GM18867 (cell line): ENCODE data around the gene RNPEPL1.

Experiments
- ATAC-seq: cut with Tn5 transposase; IDR thresholded peaks from one replicate; pipeline ENCODE4 v1.9.1; 2021; ENCODE audit warnings: mild to moderate bottlenecking, moderate library complexity; ENCODE audit not compliant: unreplicated experiment

RNPEPL1 gene

DNA sequence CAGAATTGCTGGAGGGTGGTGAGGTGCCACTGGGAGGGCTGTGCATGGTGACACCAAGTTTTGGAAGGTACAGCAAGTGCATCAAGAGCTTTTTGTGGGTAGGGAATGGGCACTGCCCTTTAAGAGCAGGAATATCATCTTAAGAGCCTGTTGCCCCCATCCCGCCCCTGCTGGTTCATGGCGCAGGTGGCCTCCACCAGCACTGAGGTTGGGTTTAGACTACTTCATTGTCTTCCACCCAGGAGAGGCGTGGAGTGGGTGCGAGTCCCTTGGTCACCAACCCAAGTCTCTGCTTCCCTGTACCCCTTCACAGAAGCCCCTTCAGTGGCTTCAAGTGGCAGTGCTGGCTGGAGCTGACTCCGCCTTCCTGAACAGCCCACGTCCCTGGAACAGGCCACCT, 7.8 kb downstream of the RNPEPL1 start:
- ATAC-seq, result no peak

DNA sequence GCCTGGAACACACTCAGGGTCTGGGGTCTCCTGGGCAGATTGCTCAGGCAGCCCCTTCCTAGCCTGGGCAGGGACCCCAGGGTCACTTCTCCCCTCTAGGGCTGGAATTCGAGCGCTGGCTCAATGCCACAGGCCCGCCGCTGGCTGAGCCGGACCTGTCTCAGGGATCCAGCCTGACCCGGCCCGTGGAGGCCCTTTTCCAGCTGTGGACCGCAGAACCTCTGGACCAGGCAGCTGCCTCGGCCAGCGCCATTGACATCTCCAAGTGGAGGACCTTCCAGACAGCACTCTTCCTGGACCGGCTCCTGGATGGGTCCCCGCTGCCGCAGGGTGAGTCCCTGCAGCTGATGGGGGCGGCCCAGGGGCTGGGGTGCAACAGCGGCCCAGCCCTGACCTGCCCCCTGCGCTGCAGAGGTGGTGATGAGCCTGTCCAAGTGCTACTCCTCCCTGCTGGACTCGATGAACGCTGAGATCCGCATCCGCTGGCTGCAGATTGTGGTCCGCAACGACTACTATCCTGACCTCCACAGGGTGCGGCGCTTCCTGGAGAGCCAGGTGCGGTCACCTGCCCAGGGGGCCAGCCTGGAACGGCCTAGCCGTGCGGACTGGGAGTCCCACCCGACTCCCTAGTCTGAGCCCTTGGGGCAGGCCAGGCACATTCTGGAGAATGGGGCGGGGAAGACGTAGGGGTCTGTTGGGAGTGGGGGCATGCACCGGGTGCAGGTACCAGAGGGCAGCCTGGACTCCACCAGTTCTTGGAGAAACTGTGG, 8.3 kb downstream of the RNPEPL1 start:
- no peak for ATAC-seq

DNA sequence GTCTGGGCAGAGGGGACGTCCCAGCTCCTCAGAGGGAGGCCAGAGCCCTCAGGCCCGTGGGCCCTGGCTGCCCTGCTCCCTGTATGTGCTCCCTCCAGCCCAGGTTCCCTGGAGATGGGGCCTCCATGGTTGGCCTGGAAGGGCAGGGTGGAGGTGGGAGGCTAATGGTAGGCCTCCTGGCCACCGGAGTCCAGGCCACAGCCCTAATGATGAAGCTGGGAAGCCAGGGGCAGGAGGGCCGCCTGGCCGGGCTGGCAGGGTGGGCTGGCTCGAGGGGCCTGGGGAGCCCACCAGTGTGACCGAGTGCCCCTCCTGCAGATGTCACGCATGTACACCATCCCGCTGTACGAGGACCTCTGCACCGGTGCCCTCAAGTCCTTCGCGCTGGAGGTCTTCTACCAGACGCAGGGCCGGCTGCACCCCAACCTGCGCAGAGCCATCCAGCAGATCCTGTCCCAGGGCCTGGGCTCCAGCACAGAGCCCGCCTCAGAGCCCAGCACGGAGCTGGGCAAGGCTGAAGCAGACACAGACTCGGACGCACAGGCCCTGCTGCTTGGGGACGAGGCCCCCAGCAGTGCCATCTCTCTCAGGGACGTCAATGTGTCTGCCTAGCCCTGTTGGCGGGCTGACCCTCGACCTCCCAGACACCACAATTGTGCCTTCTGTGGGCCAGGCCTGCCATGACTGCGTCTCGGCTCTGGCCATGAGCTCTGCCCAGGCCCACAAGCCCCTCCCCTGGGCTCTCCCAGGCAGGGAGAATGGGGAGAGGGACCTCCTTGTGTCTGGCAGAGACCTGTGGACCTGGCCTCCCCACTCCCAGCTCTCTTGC, 9.2 kb downstream of the RNPEPL1 start:
- no peak for ATAC-seq

DNA sequence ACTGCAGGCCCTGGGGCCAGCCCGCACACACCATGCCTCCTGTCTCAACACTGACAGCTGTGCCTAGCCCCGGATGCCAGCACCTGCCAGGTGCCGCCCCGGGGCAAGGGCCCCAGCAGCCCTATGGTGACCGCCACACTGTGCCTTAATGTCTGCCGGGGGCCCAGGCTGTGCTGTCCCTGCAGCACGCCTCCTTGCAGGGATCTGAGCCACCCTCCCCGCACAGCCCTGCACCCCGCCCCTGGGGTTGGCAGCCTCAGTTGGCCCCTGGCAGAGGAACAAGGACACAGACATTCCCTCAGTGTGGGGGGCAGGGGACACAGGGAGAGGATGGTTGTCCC, 9.8 kb downstream of the RNPEPL1 start:
- ATAC-seq, result no peak

DNA sequence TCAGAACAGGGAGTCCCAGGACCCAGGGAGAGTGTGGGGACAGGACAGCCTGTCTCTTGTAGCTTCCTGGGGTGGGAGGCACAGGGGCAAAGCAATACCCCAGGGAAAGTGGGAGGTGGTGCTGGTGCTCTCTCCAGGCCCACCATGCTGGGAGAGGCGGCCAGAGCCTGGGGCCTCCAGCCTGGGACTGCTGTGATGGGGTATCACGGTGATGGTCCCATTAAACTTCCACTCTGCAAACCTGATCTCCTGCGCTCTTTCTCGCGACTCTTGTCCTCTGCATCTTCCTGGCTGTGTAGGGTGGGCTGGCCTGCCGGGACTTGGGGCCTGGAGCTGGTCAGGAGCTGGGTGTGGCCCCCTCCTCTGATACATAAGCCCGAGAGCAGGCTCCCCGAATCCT, 10.2 kb downstream of the RNPEPL1 start:
- ATAC-seq, result no peak

DNA sequence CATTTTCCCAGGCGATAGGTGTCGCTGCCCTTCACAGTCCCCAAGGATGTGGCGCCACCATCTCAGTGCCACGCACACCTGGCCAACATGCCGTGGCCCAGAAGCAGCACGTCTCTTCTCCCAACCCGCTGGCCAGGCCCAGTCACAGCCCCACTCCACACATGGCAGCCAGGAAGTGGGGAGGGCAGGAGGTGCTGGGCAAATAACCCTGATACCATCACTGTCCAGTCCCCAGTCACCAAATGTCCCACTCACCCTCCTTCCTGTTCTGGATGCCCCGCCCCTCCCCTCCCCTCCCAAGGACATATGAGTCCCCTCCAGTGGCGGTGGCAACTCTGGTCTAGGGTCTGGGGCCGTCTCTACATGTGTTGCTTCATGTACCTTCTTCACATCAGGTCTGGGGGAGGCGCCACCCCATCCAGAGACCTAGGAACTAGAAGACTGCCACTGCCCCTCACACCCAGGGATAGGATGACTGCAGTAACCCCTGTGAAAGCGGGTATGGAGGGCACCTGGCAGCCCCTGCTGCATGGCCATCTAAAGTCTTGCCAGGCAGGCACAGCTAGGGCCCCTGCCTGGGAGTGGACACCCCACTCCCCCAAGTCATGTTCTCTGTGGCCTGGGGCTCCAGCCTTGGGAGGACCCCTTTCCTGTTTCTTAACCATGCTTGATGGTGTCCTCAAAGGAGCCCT, 10.9 kb downstream of the RNPEPL1 start:
- no peak for ATAC-seq

DNA sequence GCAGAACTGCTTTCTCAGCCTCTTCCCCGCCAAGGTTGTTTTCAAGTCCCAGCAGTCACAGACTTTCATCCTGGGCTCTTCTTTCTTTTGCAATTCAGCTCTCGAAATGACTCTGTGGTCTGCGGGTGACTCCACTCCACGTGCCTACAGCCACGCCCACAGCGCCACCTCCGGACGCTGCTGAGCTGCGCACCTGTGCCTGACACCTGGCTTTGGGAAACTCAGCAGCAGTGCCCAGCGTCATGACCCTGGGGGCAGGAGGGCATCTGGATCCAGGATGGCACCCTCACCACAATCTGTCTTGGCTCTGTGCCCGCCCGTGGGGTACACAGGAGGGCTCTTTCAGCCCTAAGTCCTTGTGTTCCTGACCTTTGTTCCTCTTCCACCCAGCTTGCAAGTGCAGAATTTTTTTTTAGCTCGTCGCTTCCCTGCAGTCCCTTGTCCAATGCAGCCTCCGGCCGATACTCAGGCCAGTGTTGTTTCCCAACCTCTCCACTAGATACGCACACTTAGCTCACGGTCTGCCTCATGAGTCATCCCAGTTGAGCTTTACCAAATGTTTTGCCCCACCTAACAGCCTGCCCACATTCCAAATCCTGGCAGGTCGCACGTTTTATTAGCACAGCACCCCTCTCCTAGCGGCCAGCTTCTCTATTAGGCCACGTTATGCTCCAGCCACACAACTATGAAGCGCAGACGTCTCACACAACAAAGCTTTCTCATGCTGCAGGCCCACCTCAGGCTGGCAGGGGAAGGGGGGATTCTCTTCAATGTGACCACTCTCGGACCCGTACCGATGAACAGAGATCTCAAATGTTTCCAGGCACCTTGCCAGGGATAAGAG, 11.7 kb downstream of the RNPEPL1 start:
- peak; percentile 47 for ATAC-seq

DNA sequence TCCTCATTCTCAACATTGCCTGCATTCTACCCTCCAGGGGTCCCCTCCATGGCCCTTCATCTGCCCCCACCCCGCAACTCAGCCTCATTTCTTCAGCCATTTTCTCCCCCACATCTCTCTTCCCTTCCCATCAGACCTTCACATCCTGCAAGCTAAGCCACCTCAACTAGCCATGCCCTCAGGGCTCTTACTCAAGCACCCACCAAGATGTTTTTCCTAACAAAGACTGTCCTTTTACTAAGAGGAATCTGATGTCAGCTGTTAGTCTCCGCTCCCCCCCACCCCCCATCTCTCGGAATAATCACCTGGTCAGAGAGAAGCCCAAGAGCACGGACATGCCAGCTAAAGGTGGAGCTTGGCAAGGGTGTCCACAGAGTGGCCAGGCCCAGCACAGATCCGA, 13.5 kb downstream of the RNPEPL1 start:
- no peak for ATAC-seq

DNA sequence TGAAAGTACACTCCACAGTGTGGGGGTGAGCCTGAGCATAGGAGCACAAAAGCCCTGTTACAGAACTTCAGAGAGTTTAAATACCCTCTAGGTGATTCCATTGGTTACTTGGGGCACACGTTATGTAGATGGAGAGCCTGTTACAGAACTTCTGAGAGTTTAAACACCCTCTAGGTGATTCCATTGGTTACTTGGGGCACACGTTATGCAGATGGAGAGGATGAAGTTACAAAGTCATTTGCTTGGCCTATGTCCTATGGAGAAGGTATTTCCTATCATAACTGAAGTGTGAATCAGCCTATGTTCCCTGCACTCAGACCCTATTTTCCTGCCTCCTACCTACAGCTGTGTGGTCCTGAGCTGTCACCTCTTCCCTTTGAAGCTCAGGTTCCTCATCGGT, 14.5 kb downstream of the RNPEPL1 start:
- no peak for ATAC-seq

DNA sequence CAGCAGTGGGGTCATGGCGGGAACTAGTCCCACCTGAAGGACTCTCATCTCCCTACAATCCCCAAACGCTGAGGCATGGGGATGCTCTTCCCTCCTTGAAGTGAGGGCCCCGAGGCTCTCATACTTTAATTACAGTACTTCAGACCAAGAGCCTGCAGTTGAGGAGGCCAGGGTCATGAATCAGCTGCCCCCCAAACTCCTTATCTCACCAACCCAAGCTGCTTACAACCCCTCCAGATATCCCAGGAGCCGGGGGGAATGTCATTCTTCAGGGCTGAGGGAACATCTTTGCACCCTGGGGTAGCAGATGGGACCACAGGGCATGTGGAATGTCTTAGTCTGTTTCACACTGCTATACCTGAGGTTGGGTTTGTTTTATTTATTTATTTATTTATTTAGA, 15.5 kb downstream of the RNPEPL1 start:
- no peak for ATAC-seq

DNA sequence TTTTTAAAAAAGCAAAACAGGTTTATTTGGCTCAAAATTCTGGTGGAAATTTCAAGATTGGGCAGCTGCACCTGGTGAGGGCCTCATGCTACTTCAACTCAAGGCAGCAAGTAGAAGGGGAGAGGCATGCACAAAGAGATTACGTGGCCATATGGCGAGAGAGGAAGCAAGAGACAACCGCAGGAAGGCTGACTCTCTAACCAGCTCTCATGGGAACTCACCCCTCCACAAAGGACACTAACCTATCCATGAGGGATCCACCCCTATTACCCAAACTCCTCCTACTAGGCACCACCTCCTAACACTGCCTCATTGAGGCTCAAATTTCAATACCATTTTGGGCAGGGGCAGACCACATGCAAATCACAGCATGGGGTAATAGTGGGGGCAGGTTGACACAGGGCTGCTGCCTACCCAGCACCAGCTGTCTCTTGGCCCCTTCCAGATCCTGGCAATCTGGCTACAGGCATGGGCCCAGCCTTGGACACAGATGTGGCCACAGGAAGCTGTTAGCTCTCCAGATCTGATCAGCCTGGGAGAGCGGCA, 16.3 kb downstream of the RNPEPL1 start:
- ATAC-seq, result peak; percentile 61

DNA sequence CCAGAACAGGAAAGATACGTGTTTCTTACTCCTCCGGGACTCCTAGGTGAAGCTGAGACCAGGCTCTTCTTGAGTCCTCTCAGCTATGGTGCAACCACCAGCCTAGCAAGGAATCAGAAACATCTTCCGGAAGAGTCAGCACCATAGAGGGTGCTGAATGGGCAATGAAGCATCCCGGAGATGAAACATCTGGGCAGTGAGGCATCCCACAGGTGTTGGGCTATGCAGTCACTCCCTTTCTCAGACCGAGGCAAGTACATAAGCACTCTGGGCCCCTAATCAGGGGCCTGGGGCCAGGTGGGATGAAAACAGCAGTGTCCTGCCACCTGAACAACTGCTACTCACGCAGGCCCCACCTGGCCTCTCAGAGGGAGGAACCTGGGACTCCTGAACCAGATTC, 16.8 kb downstream of the RNPEPL1 start:
- ATAC-seq, result peak; percentile 25

DNA sequence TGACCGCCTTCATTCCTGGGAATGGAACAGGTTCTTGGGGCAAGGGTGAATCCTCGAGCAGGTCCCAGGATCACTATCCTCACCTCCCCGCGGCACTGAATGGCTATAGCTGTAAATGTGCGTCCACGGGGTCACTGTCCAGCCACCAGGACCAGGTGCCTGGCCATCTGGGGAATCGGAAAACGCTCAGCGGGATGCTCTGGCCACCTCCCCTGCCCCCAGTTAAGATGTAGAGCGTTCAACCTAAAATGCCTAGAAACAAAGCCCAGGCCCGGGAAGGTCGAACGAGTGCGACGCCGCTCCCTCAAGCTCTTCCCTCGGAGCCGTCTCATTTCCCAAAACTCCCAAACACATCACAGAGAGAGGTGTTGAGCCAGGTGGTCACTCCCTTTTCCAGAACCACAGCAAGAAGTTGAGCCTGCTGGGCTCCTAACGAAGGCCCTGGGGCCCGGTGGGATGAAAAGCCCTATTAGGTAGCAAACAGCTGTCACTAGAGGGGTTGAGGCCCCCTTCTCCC, 17.5 kb downstream of the RNPEPL1 start:
- no peak for ATAC-seq

DNA sequence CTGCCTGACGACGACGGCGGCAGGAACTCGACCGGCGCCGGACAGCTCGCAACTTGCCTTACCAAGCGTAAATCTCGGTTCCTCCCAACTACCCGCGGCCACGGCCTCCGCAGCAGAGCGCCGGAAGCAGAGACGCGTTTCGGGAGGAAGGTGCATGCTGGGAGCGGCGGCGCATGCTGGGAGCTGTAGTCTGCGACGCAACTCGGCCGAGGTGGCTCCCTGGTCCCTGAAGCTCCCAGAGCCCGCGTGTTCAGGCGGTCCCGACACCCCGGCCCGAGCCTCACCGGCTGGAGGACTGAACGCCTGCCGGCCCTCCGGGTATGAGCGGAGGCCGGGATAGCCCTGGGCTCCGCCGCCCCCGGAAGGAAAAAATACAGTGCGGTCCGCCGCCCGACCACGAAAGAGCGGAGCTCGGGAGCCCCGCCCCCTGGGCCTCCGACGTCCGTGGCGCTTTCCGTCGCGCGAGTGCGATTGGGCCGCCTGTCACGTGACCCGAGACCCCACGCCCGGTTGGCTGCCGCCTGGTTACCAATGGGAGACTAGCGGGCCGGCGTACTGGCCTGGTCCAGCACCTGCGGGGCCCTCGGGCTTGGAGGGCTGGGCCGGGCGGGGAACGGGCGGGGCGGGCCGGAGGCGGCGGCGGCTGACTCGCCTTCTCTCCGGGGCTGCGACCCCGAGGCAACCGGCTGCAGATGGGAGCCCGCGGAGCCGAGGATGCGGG, 18.1 kb downstream of the RNPEPL1 start, which contains the start of gene CAPN10:
Gene CAPN10, plus strand, starts transcription at position 537 of the 721 bp plus-strand sequence. Its CDS starts 178 bp downstream, at position 715.
- peak; percentile 58 for ATAC-seq

DNA sequence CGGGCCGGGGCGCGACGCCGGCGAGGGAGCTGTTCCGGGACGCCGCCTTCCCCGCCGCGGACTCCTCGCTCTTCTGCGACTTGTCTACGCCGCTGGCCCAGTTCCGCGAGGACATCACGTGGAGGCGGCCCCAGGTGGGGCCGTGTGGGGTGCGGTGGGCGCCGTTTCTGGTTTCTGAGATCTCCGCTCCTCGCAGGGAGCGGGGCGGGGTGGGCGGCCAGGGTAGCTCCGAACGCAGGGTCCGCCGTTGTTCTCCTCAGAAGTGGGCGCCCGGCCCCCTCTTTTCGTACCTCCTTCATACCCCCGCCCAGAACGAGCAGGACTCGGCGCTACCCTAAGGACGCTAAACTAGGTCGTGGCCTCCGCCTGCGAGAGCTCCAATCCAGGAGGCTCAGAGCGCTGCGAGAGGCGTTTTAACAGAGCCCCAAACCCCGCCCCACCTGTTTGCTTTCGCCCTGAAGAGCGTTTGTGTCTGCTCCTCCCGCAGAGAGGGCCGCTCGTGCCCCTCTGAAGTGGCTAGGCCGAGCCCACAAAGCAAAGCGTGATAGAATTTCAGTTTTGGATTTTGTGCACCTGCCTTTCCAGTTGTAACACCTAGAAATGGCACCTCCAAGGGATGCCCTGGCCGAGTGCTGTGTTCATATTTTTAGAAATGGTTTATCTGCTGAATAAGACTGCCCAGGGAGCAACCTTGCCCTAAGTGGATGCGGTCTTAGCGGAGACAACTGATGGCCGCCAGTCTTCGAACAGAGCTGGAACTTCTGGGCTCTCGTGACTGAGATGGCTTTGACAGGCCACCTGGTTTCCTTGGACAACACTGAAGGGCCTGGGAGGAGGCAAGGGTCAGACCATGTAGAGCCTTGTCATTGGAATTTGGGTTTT, 18.9 kb downstream of the RNPEPL1 start:
- ATAC-seq, result peak; percentile 2

DNA sequence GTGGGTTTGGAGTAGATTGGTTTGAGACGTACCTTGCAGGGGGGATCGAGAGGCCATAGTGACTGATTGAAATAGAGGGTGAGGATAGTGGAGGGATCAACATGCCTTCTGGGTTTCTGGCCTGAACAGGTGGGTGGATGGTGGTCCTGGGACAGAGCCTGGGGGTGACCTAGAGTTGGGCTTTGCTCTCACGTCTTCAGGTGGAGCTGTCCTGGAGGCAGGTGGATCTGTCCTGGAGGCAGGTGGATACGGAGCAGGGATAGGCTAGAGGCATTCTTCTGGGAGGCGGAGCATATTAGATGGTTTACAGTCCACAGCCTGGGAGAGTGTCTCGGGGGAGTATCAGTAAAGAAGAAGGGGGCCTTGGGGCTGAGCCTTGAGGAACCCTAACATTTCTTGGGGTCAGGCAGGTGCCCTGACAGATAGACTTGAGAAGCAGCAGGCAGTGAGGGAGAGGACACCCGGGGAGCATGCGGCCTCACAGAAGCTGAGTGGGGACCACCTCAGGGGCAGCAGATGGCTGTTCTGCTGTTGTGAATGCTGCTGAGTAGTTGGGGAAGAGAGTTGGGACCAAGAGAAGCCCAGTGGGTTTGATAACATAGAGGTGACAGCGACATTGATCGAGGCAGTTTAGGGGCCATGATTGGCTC, 19.8 kb downstream of the RNPEPL1 start:
- ATAC-seq, result no peak

DNA sequence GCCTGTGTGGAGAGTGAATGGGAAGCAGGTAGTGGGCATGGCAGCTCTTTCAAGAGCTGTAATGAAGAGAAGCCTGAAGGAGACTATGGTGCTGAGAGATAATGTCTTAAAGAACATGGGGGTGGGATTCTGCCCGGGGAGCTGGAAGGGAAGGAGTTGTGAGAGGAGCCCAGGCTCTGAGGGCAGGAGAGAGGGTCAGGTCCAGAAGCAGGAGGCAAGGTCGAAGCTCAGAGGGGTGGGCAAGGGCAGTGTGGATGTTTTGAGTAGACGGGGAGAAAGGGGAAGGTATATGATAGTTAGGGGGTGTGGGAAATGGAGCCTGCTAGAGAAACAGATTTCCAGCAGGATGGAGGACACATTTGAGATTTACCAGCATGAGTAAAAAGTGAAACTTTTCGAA, 20.4 kb downstream of the RNPEPL1 start:
- ATAC-seq, result no peak

DNA sequence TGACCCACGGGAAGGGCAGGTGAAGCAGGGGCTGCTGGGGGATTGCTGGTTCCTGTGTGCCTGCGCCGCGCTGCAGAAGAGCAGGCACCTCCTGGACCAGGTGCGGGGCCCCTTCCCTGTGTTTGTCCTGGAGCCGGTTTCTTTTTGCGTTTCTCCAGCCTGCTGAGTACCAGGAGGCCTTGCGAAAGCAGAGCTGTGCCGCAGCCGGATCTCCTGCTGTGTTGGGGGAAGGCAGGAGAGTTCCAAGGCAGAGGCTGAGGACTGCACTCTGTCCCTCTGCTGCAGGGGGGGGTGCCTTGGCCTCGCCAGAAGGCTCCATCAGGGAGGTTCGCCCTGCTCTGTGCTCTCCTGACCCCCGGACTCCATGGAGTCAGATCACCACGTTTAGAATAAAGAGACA, 21.1 kb downstream of the RNPEPL1 start:
- no peak for ATAC-seq
